Activated T-cell treated with anti-CD3 and anti-CD28 coated beads for 1 hour (primary cell): ENCODE results near the gene VCP.

ENCODE experiments used
- DNase-seq: peaks from one replicate; pipeline ENCODE4 v3.0.0-alpha.2; 2020; ENCODE audit warnings: low read depth

VCP gene

GRCh38 chr9:35014517-35014916 lies 57.9 kb downstream of the VCP start:
- no peak for DNase-seq

DNA sequence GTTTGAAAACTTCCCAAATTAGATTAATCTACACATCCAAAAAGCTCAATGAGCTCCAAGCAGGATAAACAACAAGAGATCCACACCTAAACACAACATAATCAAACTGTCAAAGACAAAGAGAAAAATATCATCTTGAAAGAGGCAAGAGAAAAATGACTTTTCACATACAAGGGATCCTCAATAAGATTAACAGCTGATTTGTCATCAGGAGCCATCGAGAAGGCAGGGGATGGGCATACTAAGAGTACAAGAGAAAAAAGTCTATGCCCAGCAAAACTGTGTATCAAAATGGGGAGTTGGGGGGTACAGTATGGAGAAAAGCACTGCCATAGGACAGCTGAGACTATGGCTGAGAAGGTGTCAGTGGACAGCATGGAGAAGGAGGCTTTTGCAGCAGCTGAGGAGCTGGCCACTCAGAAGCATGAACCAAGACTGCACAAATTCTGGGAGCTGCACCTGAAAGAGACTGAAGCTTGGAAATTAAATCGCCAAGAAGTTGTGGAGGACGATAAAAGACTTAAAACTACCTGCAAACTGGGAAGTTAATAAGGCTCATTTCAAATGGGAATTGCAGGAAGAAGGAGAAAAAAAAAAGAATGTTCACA lies 62.0 kb downstream of the VCP start:
- no peak for DNase-seq
